ENCODE data around the gene GCNA. TPM values are rescaled to one million over a fixed set of nuclear protein-coding genes. Genes with fewer than 3 reads are reported as not detected.

The GCNA gene
- total and polyA plus RNA-seq, 2 of the 13 experiments (the other 11 are each of a cell fraction or from before 2014, with no cell fraction given): 0.38 to 0.66 TPM

DNA sequence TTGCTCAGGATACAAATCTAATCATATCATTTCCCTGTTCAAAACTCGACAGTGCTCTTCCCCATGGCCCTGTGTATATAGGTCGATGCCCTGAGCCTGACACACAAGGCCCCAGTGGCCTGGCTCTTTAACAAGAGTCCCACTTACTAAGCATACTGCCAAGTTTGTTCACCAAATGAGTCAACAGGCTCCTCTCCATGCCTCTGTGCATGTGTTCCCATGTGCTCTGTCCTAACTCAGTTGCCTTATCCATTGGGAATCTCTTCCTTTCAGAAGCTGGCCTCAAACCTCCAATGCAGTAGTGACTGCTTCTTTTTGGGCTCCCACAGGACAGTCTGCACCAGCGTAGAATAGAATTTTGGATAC lies 59.0 kb downstream of the GCNA start:
- ChIA-PET POLR2A (no interaction called here), CTCF (ENCODE audit: low intra/inter-chr PET ratio, low total read pairs) (no interaction called here)
- no peak for FAIRE-seq
- Histone ChIP-seq H4K20me1 (ENCODE audit: insufficient read depth, low read length) (no peaks in the 10 kb centered on the region), H2AFZ (ENCODE audit: low read length) (no peak overlapping the region), H3K4me1 (ENCODE audit: insufficient read depth, low read length) (peaks cover 33% of the 10 kb centered on the region), H3K4me3 (replicated peaks in 1 of 3; ENCODE audit: insufficient read depth in 1 of 3, low read depth in 2 of 3, low read length in 3 of 3) (no peak overlapping the region), H3K9ac (ENCODE audit: insufficient read depth, low read depth, low read length) (no peak overlapping the region), H3K4me2 (ENCODE audit: low read depth, low read length) (no peak overlapping the region), H3K9me3 (ENCODE audit: low read length) (no peaks in the 10 kb centered on the region), H3K79me2 (ENCODE audit: insufficient read depth, low read length) (no peaks in the 10 kb centered on the region), H3K36me3 (replicated peaks in 1 of 2; ENCODE audit: control insufficient read depth in 1 of 2, insufficient read depth in 2 of 2, low read length in 2 of 2) (no peaks in the 10 kb centered on the region), H3K27me3 (ENCODE audit: control insufficient read depth in 1 of 2, insufficient read depth in 2 of 2, low read length in 2 of 2) (no peaks in the 10 kb centered on the region; a peak in 1 of 5 replicates), H3K27ac (ENCODE audit: extremely low read length, insufficient read depth, low read length) (no peak overlapping the region)
- ATAC-seq: peak; percentile 55; the same call in 1 of the 3 replicates
- no TSS peak for BruUV-seq (replicated peaks)
- intact Hi-C loops (cut with micrococcal nuclease; ENCODE audit: unreplicated experiment) (no loop called here), in situ Hi-C loops (cut with HindIII; ENCODE audit: extremely low pct_ligation_motif_present, low pct_unique_long_range_greater_than_20kb) (no loop called here)
- DNase-seq (ENCODE audit: low spot score): no peak
- WGBS (ENCODE audit: low lambda C conversion rate): 40% methylated on average over 2 of the region's 3 CpGs
- TF ChIP-seq, protein P1, sequence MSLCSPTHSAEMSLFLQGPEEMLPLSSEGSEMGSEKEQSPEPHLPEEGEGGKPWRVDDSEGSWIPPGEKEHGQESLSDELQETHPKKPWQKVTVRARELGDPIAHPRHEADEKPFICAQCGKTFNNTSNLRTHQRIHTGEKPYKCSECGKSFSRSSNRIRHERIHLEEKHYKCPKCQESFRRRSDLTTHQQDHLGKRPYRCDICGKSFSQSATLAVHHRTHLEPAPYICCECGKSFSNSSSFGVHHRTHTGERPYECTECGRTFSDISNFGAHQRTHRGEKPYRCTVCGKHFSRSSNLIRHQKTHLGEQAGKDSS (CRISPR knock-in tag; IDR thresholded peaks at IDR 0.05; ENCODE audit: borderline replicate concordance, low read depth): no peak
- TF ChIP-seq U2AF2 (IDR thresholded peaks at IDR 0.05; ENCODE audit: low read depth, low read length) (no peak), RBFOX2 (IDR thresholded peaks at IDR 0.05; ENCODE audit: low read depth, low read length) (no peak), ZNF770 (CRISPR knock-in tag; IDR thresholded peaks at IDR 0.05) (no peak), ZNF333 (CRISPR knock-in tag; IDR thresholded peaks at IDR 0.05; ENCODE audit: borderline replicate concordance) (no peak), ZBTB7B (CRISPR knock-in tag; IDR thresholded peaks at IDR 0.05) (no peak), HCFC1 (IDR thresholded peaks at IDR 0.05; ENCODE audit: low read depth, low read length) (no peak), ATF7 (IDR thresholded peaks at IDR 0.05) (no peak), ATF7 (CRISPR knock-in tag; IDR thresholded peaks at IDR 0.05) (no peak), MLLT10 (CRISPR knock-in tag; IDR thresholded peaks at IDR 0.05) (no peak), MBNL3 (CRISPR knock-in tag; conservative IDR thresholded peaks at IDR 0.05) (no peak), FOXK2 (IDR thresholded peaks at IDR 0.05) (no peak), ZNF253 (CRISPR knock-in tag; IDR thresholded peaks at IDR 0.05; ENCODE audit: borderline replicate concordance) (no peak), TRIM22 (IDR thresholded peaks at IDR 0.05) (no peak), ELF4 (CRISPR knock-in tag; IDR thresholded peaks at IDR 0.05; ENCODE audit: borderline replicate concordance) (no peak), ZNF549 (CRISPR knock-in tag; IDR thresholded peaks at IDR 0.05) (no peak), ZNF20 (CRISPR knock-in tag; IDR thresholded peaks at IDR 0.05) (no peak), TARDBP (CRISPR knock-in tag; IDR thresholded peaks at IDR 0.05) (no peak), ZNF615 (CRISPR knock-in tag; IDR thresholded peaks at IDR 0.05; ENCODE audit: borderline replicate concordance) (no peak)
- TF ChIP-seq, protein P2, sequence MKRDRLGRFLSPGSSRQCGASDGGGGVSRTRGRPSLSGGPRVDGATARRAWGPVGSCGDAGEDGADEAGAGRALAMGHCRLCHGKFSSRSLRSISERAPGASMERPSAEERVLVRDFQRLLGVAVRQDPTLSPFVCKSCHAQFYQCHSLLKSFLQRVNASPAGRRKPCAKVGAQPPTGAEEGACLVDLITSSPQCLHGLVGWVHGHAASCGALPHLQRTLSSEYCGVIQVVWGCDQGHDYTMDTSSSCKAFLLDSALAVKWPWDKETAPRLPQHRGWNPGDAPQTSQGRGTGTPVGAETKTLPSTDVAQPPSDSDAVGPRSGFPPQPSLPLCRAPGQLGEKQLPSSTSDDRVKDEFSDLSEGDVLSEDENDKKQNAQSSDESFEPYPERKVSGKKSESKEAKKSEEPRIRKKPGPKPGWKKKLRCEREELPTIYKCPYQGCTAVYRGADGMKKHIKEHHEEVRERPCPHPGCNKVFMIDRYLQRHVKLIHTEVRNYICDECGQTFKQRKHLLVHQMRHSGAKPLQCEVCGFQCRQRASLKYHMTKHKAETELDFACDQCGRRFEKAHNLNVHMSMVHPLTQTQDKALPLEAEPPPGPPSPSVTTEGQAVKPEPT (CRISPR knock-in tag; IDR thresholded peaks at IDR 0.05; ENCODE audit: low read depth): no peak
- TF ChIP-seq, protein P3, sequence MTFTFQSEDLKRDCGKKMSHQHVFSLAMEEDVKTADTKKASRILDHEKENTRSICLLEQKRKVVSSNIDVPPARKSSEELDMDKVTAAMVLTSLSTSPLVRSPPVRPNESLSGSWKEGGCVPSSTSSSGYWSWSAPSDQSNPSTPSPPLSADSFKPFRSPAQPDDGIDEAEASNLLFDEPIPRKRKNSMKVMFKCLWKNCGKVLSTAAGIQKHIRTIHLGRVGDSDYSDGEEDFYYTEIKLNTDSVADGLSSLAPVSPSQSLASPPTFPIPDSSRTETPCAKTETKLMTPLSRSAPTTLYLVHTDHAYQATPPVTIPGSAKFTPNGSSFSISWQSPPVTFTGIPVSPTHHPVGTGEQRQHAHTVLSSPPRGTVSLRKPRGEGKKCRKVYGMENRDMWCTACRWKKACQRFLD (CRISPR knock-in tag; IDR thresholded peaks at IDR 0.05; ENCODE audit: borderline replicate concordance): no peak
